ENCODE data around the gene CCDC9B. TPM values are rescaled to one million over a fixed set of nuclear protein-coding genes. Genes with fewer than 3 reads are reported as not detected.

CCDC9B gene
- total RNA-seq, 1 experiment from 2014 or later: 102 TPM

- intact Hi-C loops (cut with micrococcal nuclease; ENCODE audit: unreplicated experiment): no loop called here
- no peaks in the 10 kb centered on the region for H3K27me3 Mint-ChIP-seq (ENCODE audit: unreplicated experiment)
- peaks cover 11% of the 10 kb centered on the region for H3K36me3 Mint-ChIP-seq (ENCODE audit: insufficient read depth, unreplicated experiment)
- H3K4me3 Mint-ChIP-seq (ENCODE audit: low read depth, unreplicated experiment): no peak overlapping the region
- no peaks in the 10 kb centered on the region for H3K9me3 Mint-ChIP-seq (ENCODE audit: low read depth, unreplicated experiment)
- H3K4me1 Mint-ChIP-seq (ENCODE audit: low read depth, unreplicated experiment): no peaks in the 10 kb centered on the region
- BruUV-seq (replicated peaks): no TSS peak
- no peak overlapping the region for H3K27ac Mint-ChIP-seq (ENCODE audit: unreplicated experiment)
- TF ChIP-seq CTCF (IDR thresholded peaks at IDR 0.05; ENCODE audit: unreplicated experiment): no peak
- no peak for DNase-seq
- CTCF ChIA-PET: no interaction called here
These were observed 45.4 kb downstream of the CCDC9B start for GRCh38 chr15:40295297-40295696.

- no TSS peak for BruUV-seq (replicated peaks)
- Mint-ChIP-seq H3K4me1 (ENCODE audit: low read depth, unreplicated experiment) (peaks cover 8% of the 10 kb centered on the region), H3K4me3 (ENCODE audit: low read depth, unreplicated experiment) (no peak overlapping the region), H3K36me3 (ENCODE audit: insufficient read depth, unreplicated experiment) (peaks cover 9% of the 10 kb centered on the region), H3K27me3 (ENCODE audit: unreplicated experiment) (no peaks in the 10 kb centered on the region), H3K27ac (ENCODE audit: unreplicated experiment) (no peak overlapping the region), H3K9me3 (ENCODE audit: low read depth, unreplicated experiment) (no peaks in the 10 kb centered on the region)
- TF ChIP-seq CTCF (IDR thresholded peaks at IDR 0.05; ENCODE audit: unreplicated experiment): no peak
- CTCF ChIA-PET: no interaction called here
- intact Hi-C loops (cut with micrococcal nuclease; ENCODE audit: unreplicated experiment): no loop called here
- no peak for DNase-seq
These were observed 46.5 kb downstream of the CCDC9B start for GRCh38 chr15:40293905-40294895.

GRCh38 chr15:40293006-40293405 is 47.7 kb downstream of the CCDC9B start:
- CTCF ChIA-PET: no interaction called here
- no peaks in the 10 kb centered on the region for H3K9me3 Mint-ChIP-seq (ENCODE audit: low read depth, unreplicated experiment)
- H3K4me1 Mint-ChIP-seq (ENCODE audit: low read depth, unreplicated experiment): peaks cover 12% of the 10 kb centered on the region
- no peak for TF ChIP-seq CTCF (IDR thresholded peaks at IDR 0.05; ENCODE audit: unreplicated experiment)
- H3K36me3 Mint-ChIP-seq (ENCODE audit: insufficient read depth, unreplicated experiment): peaks cover 7% of the 10 kb centered on the region
- no peak overlapping the region for H3K4me3 Mint-ChIP-seq (ENCODE audit: low read depth, unreplicated experiment)
- no peaks in the 10 kb centered on the region for H3K27me3 Mint-ChIP-seq (ENCODE audit: unreplicated experiment)
- DNase-seq: no peak
- intact Hi-C loops (cut with micrococcal nuclease; ENCODE audit: unreplicated experiment): no loop called here
- BruUV-seq (replicated peaks): no TSS peak
- no peak overlapping the region for H3K27ac Mint-ChIP-seq (ENCODE audit: unreplicated experiment)

- intact Hi-C loops (cut with micrococcal nuclease; ENCODE audit: unreplicated experiment): no loop called here
- peaks cover 9% of the 10 kb centered on the region for H3K36me3 Mint-ChIP-seq (ENCODE audit: insufficient read depth, unreplicated experiment)
- CTCF ChIA-PET: no interaction called here
These were observed 48.5 kb downstream of the CCDC9B start for GRCh38 chr15:40292246-40292645.

More at GRCh38 chr15:40292246-40292645, 48.5 kb downstream of the CCDC9B start:
- no peak for DNase-seq
- H3K4me1 Mint-ChIP-seq (ENCODE audit: low read depth, unreplicated experiment): peaks cover 12% of the 10 kb centered on the region
- BruUV-seq (replicated peaks): no TSS peak
- H3K27ac Mint-ChIP-seq (ENCODE audit: unreplicated experiment): no peak overlapping the region
- TF ChIP-seq CTCF (IDR thresholded peaks at IDR 0.05; ENCODE audit: unreplicated experiment): no peak
- H3K27me3 Mint-ChIP-seq (ENCODE audit: unreplicated experiment): no peaks in the 10 kb centered on the region
- no peaks in the 10 kb centered on the region for H3K9me3 Mint-ChIP-seq (ENCODE audit: low read depth, unreplicated experiment)
- H3K4me3 Mint-ChIP-seq (ENCODE audit: low read depth, unreplicated experiment): no peak overlapping the region

All from Calu3 (cell line).